PC-9 (cell line): ENCODE results near the gene RPL28. TPM values are rescaled to one million over a fixed set of nuclear protein-coding genes. Genes with fewer than 3 reads are reported as not detected.

Source experiments
- BruUV-seq: library from RNA; stranded (reverse); fragments of 400-500 nt; replicated peaks from 2 replicates; lab custom pipeline; 2021; lab: Mats Ljungman, UMichigan
- CTCF ChIA-PET: fragments of 300-600 bp; sonication (Branson Sonifier 250); formaldehyde crosslinking; loops from one replicate; lab custom pipeline; 2022; ENCODE audit warnings: antibody characterized with exemption; lab: Charles Lee
- POLR2A ChIA-PET: fragments of 300-600 bp; sonication (Branson Sonifier 250); formaldehyde crosslinking; loops from one replicate; lab custom pipeline; 2022; ENCODE audit warnings: antibody characterized with exemption; ENCODE audit not compliant: unreplicated experiment; lab: Charles Lee
- DNase-seq, 2 experiments: peaks; one replicate each; pipeline versions ENCODE4 v3.0.0 to v3.0.0-alpha.2; 2015 to 2022; ENCODE audit warnings: mixed read lengths in 1 of 2
- H2AFZ ChIP-seq: fragments of 200-600 bp; sonication (generic); 2 replicates; pipeline ENCODE4 v1.8.1; 2017; ENCODE audit warnings: antibody characterized with exemption
- H3F3A ChIP-seq: fragments of 200-600 bp; sonication (generic); 2 replicates; pipeline ENCODE4 v1.8.1; 2017; ENCODE audit warnings: antibody characterized with exemption, mild to moderate bottlenecking, low read depth; ENCODE audit not compliant: insufficient read depth
- H3K27ac ChIP-seq: fragments of 200-600 bp; sonication (generic); 2 replicates; pipeline ENCODE4 v1.6.1; 2016; ENCODE audit warnings: mixed run types
- H3K27me3 ChIP-seq: fragments of 200-600 bp; sonication (generic); 2 replicates; pipeline ENCODE4 v1.6.1; 2016; ENCODE audit warnings: low read depth, mixed run types; ENCODE audit not compliant: insufficient read depth
- H3K36me3 ChIP-seq: fragments of 200-600 bp; sonication (generic); 2 replicates; pipeline ENCODE4 v1.6.1; 2016; ENCODE audit warnings: low read depth, mixed run types
- H3K4me1 ChIP-seq: fragments of 200-600 bp; sonication (generic); replicated peaks from 2 replicates; pipeline ENCODE4 v1.6.1; 2016; ENCODE audit warnings: mixed run types; ENCODE audit not compliant: insufficient read depth
- H3K4me2 ChIP-seq: fragments of 200-600 bp; sonication (generic); 2 replicates; pipeline ENCODE4 v1.6.1; 2017; ENCODE audit warnings: mixed run types
- H3K4me3 ChIP-seq: fragments of 200-600 bp; sonication (generic); 2 replicates; pipeline ENCODE4 v1.6.1; 2016; ENCODE audit warnings: mixed run types
- H3K79me2 ChIP-seq: fragments of 200-600 bp; sonication (generic); 2 replicates; pipeline ENCODE4 v1.6.1; 2017; ENCODE audit warnings: low read depth, mixed run types
- H3K9me2 ChIP-seq: fragments of 200-600 bp; sonication (generic); 2 replicates; pipeline ENCODE4 v1.8.1; 2017; ENCODE audit warnings: mild to moderate bottlenecking; ENCODE audit not compliant: insufficient read depth
- H3K9me3 ChIP-seq: fragments of 200-600 bp; sonication (generic); 2 replicates; pipeline ENCODE4 v1.8.1; 2016; ENCODE audit warnings: low read depth; ENCODE audit not compliant: insufficient read depth
- H4K20me1 ChIP-seq: fragments of 200-600 bp; sonication (generic); 2 replicates; pipeline ENCODE4 v1.8.1; 2017; ENCODE audit not compliant: insufficient read depth
- CTCF ChIP-seq: fragments of 200-600 bp; sonication (generic); conservative IDR thresholded peaks from 2 replicates; pipeline ENCODE4 v1.6.1; 2017; ENCODE audit warnings: mixed run types, antibody characterized with exemption, mild to moderate bottlenecking, moderate library complexity
- EZH2 ChIP-seq: fragments of 200-600 bp; sonication (generic); IDR thresholded peaks from 2 replicates; pipeline ENCODE4 v1.8.0; 2017; ENCODE audit warnings: antibody characterized with exemption, low read depth
- intact Hi-C: fragments of 100-400 bp; cut with micrococcal nuclease; formaldehyde crosslinking; loops from one replicate; pipeline ENCODE4 v1.10.0; 2022; ENCODE audit not compliant: unreplicated experiment
- total RNA-seq: library from RNA; stranded (reverse); gene quantifications from 2 replicates; pipeline ENCODE4 v1.2.3, GENCODE V29; 2021

The RPL28 gene
- total RNA-seq, 1 experiment from 2014 or later = 2,433 TPM

- no peaks in the 10 kb centered on the region for H4K20me1 ChIP-seq
- no peaks in the 10 kb centered on the region for H3K36me3 ChIP-seq
- no peak overlapping the region for H3K27ac ChIP-seq
- no peak overlapping the region for H3K4me3 ChIP-seq
- H3K4me1 ChIP-seq = no peaks in the 10 kb centered on the region
- intact Hi-C loops = no loop called here
- H3K27me3 ChIP-seq = peaks cover 5% of the 10 kb centered on the region
- no peaks in the 10 kb centered on the region for H3K79me2 ChIP-seq
- peaks cover 17% of the 10 kb centered on the region; the same call in 1 of the 2 replicates for H3F3A ChIP-seq
- DNase-seq = no peak
- ChIA-PET CTCF (no interaction called here), POLR2A (no interaction called here)
- H2AFZ ChIP-seq = no peak overlapping the region
- no peak overlapping the region for H3K4me2 ChIP-seq
- TF ChIP-seq CTCF (no peak), EZH2 (no peak)
- H3K9me2 ChIP-seq = no peaks in the 10 kb centered on the region
- no peaks in the 10 kb centered on the region for H3K9me3 ChIP-seq
- no TSS peak for BruUV-seq
These were observed 24.8 kb upstream of the RPL28 start for GRCh38 chr19:55360902-55361301.

- Histone ChIP-seq H3K4me2 (no peak overlapping the region), H3F3A (peaks cover 15% of the 10 kb centered on the region; the same call in 1 of the 2 replicates), H4K20me1 (no peaks in the 10 kb centered on the region), H2AFZ (no peak overlapping the region), H3K79me2 (no peaks in the 10 kb centered on the region), H3K27me3 (no peaks in the 10 kb centered on the region), H3K4me3 (no peak overlapping the region), H3K27ac (no peak overlapping the region), H3K36me3 (no peaks in the 10 kb centered on the region), H3K4me1 (no peaks in the 10 kb centered on the region), H3K9me3 (no peaks in the 10 kb centered on the region), H3K9me2 (no peaks in the 10 kb centered on the region)
- POLR2A ChIA-PET = interaction anchor here (0.6 kb wide), 1 partner anchor 22 kb away, joined by 5 read pairs; the partner anchor contains the start of gene TMEM238
- intact Hi-C loops = no loop called here
- no peak for TF ChIP-seq EZH2
- TF ChIP-seq CTCF = no peak
- no peak for DNase-seq
- BruUV-seq = no TSS peak
- CTCF ChIA-PET = no interaction called here
These were observed 23.4 kb upstream of the RPL28 start for GRCh38 chr19:55362174-55362989.

GRCh38 chr19:55362990-55363716 lies 22.6 kb upstream of the RPL28 start, which contains the start of gene GARIN5B:
Gene GARIN5B (minus strand): TSS chr19:55363260. CDS start chr19:55363066, 194 bp downstream.
- no TSS peak for BruUV-seq
- no peak for TF ChIP-seq CTCF
- TF ChIP-seq EZH2 = no peak
- CTCF ChIA-PET = interaction anchor here (0.6 kb wide), 1 partner anchor 9 kb away, joined by 3 read pairs; no protein-coding TSS in a partner anchor

More at GRCh38 chr19:55362990-55363716, 22.6 kb upstream of the RPL28 start, which contains the start of gene GARIN5B:
- H4K20me1 ChIP-seq = no peaks in the 10 kb centered on the region
- intact Hi-C loops = no loop called here
- H3K9me2 ChIP-seq = no peaks in the 10 kb centered on the region
- no peaks in the 10 kb centered on the region for H3K4me1 ChIP-seq
- POLR2A ChIA-PET = interaction anchor here (0.6 to 0.7 kb wide), 2 partner anchors 13 to 33 kb away, joined by 5 to 10 read pairs; no protein-coding TSS in a partner anchor
- H3K27me3 ChIP-seq = no peaks in the 10 kb centered on the region
- H3K79me2 ChIP-seq = no peaks in the 10 kb centered on the region
- no peak for DNase-seq
- H3K4me3 ChIP-seq = no peak within 1 kb of the TSS
- no peak within 1 kb of the TSS for H3K27ac ChIP-seq
- H3K36me3 ChIP-seq = no peaks in the 10 kb centered on the region
- H2AFZ ChIP-seq = no peak within 1 kb of the TSS
- peaks cover 15% of the 10 kb centered on the region; the same call in 1 of the 2 replicates for H3F3A ChIP-seq
- H3K4me2 ChIP-seq = no peak within 1 kb of the TSS
- H3K9me3 ChIP-seq = no peaks in the 10 kb centered on the region
